HG02884 (cell line): ENCODE data around the gene PABPN1L.

Experiments used
- ATAC-seq: cut with Tn5 transposase; IDR thresholded peaks from one replicate; pipeline ENCODE4 v1.9.1; 2021; ENCODE audit warnings: mild to moderate bottlenecking, moderate library complexity; ENCODE audit not compliant: unreplicated experiment

Gene PABPN1L

DNA sequence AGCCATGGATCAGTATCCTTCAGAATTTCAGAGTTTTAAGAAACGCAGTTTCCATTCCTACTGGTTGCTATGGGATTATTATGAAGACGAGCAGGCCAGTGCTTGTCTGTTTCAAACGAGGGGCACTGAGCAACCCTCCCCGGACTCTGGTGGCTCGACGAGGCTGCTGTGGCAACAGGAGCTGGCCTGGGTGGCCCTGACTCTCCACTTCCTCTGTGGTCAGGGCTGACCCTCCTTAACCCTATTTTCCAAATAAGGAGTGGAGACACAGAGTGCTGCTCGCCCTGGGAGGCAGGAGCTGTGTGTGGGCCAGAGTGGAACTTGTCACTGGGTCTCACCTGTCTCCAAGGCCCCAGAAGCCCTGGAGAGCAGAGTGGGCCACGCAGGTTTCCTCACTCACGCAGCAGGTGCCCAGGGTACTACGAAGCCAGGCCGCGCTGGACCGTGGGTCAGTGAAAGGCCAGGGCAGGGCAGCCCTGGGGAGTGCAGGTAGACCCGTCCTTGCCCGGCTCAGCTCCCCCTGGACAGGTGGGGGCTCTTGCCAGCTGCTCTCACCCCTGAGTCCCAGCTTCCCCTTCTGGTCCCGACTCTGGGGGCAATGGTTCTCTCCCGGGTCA, 13.0 kb downstream of the PABPN1L start:
- no peak for ATAC-seq

DNA sequence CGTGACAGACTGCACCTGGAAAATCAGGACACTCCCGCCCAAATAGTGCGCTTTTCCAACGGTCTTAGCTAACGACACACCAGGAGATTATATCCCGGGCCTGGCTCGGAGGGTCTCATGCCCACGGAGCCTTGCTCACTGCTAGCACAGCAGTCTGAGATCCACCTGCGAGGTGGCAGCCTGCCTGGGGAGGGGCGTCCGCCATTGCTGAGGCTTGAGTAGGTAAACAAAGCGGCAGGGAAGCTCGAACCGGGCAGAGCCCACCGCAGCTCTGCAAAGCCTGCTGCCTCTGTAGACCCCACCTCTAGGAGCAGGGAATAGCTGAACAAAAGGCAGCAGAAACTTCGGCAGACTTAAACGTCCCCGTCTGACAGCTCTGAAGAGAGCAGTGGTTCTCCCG, 14.8 kb downstream of the PABPN1L start:
- ATAC-seq: no peak

DNA sequence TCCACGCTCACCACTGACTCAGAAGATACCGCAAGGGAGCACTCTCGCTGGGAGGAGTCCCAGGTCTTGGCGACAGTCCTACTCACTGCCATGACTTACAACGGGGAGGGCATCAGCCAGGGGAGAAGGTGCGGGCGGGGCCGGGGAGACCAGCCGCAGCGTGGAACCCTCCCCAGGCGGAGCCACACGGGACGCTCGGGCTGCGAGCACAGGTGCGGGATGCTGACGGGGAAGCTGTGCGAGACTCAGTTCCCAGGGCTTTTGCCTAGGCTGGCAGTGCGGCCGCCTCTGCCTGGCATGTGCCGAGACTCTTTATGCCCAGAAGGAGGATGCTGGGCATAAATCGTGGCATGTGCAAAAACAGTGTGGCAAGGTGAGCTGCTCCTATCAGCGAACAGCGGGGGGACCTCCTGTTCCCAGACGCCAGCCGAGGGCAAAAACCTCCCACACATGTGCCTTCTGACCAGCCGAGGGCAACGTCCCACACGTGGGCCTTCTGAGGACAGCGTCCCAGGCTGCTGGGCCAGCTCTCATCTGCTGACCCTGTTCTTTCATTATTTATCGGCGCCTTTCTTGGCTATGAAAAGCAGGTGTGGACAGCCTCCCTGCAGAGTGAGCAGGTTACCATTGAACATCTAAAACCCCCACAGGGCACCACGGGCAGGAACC, 15.8 kb downstream of the PABPN1L start:
- ATAC-seq: no peak

DNA sequence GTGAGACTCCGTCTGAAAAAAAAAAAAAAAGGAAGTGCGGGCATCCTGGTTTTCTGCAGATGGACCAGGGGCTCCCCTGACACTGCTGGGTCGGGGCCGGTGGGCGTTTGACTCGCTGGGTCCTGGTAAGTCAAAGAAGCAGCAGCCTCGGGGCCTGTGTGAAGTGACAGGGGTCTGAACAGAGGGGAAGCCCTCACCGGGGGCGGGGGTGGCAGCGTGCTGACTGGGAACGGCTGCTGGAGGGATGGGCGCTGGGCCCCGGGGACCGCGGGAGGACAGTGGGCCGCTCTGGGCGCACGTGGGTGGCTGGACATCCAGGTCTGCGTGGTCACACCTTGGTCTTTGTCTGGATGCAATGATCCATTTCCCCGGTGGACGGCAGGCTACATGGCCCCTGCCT, 17.9 kb downstream of the PABPN1L start:
- no peak for ATAC-seq

DNA sequence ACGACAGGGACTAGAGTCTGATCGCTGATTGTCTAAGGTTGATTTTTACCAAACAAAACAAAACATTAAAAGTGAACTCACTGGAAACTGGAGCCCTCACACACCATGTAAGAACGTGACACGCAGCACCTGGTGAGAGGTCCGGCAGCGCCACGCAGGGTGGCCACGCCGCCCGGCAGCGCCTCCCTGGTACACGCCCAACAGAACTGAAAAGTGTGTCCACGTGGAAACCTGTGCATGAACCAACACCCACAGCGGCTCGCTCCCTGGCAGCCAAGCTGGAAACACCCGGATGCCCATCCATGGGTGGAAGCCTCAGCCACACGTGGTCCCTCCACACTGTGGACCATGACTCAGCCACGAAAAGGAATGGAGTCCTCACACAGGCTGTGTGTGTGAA, 18.8 kb downstream of the PABPN1L start:
- no peak for ATAC-seq

DNA sequence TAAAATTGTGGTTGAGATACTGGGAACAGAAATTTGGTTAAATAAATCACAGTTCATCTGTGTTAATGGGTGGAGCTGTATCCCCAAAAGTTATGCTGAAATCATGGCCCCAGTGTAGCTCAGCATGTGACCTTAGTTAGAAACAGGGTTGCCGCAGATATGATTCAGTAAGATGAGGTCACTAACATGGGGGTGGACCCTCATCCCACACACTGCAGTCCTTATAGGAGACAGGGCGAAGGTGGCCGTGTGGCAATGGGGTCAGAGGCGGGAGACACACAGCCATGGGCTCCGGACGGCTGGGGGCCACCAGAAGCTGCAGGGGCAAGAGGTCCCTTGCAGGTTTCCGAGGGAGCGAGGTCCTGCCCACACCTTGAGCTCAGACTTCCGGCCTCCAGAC, 20.4 kb downstream of the PABPN1L start:
- no peak for ATAC-seq

DNA sequence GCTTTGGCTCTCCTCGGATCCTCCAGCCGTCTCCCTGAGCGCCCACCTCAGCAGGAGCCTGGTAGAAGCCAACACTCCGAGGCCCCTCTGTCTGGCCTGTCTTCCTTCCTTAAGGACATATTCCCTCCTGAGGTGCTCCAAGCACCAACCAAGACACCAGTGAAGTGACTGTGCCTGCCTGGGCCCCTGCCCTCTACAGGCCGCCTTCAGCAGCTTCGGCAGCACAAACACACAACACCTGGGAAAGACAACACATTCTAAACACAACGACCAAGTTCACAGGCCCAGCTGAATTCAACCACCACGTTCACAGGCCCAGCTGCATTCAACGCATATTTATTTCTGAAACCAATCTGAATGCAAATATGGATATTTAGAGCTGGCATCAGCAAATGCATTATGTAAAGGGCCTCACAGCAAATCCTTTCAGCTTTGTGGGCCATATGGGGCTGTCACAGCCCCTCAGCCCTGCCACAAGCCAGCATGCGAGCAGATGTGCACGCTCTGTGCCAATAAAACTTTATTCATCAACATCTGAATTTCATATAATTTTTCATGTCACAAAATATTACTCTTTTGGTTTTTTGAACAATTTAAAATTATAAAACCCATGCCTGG, 21.9 kb downstream of the PABPN1L start:
- ATAC-seq: no peak

DNA sequence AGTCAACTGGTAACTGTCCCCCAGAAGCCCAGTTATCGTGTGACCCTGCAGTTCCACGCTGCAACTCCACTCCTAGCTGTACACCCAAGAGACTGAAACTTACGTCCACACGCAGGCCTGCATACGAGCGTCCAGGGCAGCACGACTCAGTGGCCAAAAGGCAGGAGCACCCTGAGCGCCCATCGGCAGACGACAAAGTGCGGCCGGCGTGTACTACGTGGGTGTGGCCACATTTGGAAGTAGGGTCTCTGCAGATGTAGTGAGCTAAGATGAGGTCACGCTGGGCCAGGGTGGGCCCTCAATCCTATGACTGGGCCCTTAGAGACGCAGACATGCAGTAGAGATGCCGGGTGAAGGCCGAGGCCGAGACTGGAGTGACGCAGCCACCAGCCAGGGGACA, 23.2 kb downstream of the PABPN1L start:
- ATAC-seq: no peak

DNA sequence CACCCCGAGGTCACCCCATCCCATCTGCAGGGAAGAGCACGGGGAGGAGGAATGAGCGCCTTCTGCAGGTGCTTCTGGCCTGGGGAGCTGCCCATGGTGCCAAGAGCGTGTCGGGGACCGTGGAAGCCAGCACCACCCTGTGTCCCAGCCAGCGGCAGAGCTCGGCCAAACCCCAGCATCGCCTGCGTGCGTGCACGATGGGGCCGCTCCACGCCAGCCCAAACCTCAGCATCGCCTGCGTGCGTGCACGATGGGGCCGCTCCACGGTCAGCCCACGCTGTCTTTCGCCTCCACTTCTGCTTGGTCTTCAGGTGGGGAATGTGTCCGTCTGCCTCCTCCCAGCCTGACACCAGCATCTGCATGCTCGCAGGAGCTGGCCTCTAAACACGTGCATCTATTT, 23.7 kb downstream of the PABPN1L start:
- no peak for ATAC-seq

DNA sequence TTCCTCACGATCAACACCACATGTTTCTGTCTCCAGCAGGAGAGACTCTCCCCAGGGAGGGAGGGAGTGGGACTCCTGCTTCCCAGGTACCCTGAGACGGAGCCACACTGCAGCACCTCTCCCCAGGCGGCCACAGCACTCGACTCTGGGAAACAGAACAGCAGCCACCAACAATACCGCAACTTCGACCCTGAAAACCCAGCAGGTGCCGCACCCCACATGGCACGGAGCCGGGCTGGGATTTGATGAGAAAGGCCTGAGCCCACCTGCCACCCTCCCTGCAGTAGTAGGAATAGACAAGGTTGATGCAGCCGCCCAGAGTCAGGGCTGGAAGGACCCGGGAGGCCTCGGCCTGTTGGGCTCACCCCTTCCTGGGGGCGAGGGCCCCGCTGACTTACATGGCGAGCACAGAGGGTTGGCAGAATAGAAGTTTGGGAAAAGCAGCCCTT, 24.1 kb downstream of the PABPN1L start:
- ATAC-seq: no peak

DNA sequence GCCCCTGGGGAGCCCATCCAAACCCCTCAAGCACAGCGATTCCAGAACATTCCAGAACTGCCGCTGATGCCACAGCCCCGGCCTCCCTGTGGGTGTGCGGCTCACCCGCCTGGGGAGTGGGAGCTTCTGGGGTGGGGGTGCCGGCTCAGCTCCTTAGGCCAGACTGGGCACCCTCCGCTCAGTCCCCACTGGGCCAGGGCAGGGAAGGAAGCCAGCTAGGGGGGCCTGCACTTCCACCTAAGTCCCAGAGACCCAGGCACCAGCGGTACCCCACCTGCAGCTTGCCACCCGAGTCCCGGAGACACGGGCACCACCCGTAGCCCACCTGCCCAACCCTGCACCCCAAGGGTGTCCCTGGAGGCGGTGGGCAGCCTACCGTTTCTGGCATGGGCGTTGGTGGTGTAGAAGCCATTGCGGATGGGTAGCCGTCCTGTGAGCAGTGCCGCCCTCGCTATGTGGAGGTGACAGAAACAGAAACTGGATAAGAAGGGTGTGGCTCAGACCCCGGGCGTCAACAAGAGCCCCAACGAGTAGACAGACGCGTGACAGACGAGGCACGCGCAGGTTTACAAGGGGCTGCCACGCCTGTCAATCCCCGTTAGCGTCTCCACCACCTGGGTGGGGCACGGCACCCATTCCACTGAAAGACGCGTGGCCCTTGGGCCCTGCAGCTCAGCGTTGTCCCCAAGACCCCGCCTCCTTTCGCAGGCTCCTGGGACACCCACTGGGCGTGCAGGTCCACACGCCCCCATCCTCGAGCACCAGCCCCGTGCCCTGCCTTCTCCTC, 24.7 kb downstream of the PABPN1L start:
- ATAC-seq: no peak

DNA sequence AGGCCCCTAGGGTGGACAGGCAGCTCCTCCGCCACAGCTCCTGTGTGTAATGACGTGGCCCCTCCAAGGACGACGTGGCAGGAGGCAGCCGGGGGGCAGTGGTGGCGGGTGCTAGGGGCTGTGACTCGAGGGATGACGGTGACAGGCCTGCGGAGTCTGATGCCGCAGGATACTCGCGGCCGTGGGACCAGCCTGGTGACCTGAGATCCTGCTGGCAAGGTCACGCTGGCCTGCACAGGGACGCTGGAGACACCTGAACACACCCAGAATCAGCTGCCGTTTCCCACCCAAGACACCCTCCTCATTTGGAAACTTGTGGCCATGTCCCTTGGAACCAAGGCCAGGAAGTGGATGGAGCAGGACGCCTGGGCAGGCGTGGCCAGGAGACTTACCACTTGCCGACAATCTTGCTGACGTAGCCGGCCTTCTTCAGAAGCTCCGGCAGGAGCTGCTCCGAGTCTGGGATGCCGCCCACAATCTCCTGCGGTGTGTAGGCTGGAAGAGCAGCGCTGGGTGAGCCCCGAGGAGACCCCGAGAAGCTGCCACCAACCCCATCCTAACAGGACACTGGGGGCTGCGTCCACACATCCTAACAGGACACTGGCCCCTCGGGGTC, 25.8 kb downstream of the PABPN1L start:
- no peak for ATAC-seq

DNA sequence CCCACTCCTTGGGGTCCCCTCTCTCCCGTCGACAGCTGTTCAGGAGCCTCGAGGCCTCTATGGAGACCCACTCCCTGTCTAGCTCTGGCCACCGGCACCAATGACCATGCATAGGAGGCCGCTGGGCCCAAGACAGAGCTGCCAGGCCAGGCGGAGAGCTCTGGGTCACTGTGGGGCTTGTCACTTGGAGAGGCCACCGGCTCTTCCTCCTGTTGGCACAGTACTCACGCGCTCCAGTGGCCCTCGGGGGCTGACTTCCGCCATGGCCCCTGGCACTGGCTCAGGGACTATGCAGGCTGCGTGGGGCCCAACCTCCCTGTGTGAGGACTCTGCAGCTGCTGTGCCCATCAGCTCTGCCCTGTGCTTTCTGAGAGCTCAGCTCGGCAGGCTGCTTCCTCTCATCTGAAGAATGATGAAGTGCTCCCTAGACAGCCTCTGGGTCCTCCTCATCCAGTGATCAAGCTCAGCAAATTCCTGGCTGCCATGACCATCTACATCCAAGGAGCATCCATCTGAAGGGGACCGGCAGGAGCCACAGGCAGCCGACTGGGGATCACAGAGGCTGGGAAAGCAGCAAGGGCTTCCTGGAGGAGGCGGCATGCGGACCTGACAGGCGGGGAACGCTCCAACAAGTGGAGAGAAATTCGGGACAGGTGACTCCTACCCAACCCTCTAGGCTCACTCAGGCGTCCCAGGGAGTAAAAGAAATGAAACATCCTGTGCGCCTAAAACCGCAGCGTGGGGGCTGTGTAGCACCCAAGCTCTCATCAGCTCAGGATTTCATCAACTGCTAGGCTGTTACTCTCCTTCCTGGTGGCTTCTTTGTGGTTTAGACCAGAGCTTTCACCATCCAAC, 26.5 kb downstream of the PABPN1L start:
- ATAC-seq: no peak

DNA sequence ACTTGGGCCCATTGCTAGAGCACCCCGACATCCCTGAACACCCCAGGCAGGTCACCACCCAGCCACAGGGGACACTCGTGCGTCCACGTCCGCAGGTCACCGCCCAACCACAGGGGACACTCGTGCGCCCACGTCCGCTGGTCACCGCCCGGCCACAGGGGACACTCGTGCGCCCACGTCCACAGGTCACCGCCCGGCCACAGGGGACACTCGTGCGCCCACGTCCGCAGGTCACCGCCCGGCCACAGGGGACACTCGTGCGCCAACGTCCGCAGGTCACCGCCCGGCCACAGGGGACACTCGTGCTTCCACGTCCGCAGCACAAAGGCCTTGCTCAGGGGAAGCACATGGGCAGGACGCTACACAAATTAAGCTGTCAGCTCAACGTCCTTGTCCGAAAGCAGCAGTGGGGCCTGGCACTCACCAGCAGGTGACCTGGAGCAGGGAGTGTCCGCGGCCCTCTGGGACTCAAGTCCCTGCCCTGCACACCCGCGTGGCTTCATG, 27.4 kb downstream of the PABPN1L start:
- ATAC-seq: no peak

DNA sequence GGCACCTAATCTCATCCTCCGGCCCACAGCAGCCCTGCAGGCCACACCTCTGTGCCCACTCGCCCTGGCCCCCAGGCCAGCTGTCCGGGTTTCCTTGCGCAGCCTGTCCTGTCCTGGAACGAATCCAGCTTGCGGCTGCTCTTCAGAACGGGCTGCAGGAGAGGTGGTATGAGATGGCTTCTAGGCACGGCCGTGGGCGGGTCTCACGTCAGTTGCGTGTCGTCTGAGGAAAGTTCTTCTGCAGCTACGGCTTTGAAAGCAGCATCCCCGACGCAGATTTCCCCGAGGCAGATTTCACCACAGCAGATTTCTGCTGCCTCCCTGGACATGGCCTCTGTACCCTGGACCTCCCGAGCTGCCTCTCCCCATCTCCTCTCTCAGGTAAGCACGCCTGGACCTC, 27.9 kb downstream of the PABPN1L start:
- ATAC-seq: no peak

DNA sequence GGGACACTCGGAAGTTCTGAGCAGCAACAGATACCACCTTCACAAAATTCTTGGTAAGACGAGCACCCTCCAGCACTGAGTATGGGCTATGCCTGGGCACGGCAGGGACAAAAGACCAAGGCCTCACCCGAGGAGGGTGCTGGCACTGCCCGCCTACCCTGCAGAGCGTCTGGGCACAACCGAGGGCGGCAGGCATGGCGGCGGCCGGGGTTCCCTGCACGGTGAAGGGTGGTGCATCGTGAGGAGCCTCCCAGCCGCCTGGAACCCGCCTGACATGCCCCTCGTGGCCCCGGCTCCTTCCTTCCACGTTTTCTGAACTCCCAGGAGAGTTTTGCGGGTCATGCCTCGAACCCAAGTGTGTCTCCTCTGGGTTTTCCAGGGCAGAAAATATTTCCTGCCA, 28.7 kb downstream of the PABPN1L start:
- no peak for ATAC-seq

DNA sequence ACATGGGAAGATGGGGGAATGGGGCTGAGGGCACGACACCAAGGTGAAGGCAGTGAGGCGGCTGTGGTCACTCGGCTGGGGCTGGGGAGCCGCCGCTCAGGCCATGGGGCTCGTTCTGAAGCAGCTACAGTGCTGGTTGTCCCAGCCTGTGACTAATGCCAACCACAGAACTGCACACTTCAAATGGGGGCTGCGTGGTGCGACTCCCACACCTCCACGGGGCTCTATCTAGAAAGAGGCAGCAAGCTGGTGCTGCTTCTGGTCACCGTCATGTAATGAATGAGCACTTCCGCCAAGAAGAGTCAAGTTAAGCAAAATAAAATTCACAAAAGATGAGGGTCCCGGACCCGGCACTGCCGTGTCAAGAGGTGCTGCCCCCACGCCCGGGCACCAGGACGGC, 29.7 kb downstream of the PABPN1L start:
- ATAC-seq: no peak

DNA sequence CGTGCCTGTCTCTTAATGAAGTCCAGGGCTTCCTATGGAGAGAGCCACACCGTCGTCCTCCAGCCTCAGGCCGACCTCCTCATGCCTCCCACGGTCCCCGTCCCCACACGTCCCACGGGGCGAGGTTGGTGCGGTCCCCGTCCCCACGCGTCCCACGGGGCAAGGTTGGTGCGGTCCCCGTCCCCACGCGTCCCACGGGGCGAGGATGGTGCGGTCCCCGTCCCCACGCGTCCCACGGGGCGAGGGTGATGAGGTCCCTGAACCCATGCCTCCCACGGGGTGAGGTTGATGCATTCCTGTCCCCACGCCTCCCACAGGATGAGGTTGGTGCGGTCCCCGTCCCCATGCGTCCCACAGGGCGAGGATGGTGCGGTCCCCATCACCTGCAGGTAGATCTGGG, 30.6 kb downstream of the PABPN1L start:
- ATAC-seq: no peak

DNA sequence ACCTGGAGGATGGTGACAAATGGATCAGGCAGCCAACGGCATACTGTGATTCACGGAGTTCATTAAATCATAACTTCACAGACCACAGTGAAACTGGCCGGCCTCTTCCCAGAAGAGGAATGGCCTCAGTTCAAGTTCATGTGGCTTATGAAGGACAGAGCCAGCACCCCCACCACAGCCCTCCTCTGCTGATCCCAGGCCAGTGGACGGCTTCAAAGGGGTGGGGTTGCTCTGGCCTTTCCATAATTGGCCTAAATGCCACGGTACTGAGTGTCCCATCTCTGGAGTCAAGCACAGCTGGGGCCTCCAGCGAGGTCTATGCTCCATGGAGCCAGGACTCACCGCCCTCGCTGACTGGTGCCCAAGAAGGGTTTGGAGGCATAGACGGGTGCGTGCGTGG, 31.1 kb downstream of the PABPN1L start:
- ATAC-seq: no peak

DNA sequence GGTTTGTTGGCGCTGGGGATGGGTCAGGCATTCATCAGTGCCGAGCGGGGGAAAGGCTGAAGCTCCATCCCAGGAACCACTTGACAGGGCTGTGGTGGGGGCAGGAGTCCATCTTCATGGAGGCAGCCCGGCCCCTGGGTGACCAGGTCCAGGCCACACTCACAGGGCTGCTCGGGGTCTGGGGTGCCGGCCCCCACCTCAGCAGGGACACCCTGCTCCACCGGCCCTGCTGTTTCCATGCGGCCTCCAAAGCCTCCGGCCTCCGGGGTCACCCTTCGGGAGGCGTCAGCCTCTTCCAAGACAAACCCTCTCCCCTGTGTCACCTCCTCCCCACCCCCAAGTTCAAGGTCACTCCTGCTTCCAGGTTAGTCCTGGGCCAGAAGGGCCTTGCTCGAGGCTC, 31.8 kb downstream of the PABPN1L start:
- ATAC-seq: no peak
